ENCODE results near the gene NF1. TPM values are rescaled to one million over a fixed set of nuclear protein-coding genes. Genes with fewer than 3 reads are reported as not detected.

Gene NF1
- polyA plus RNA-seq, 1 of the 3 experiments (the other 2 are of a cell fraction), result 19.6 TPM

GRCh38 chr17:31058976-31059375 is 35.8 kb upstream of the NF1 start:
- Histone ChIP-seq H3K9me3 (no peaks in the 10 kb centered on the region), H2AFZ (ENCODE audit: low read depth) (no peak overlapping the region), H3K9me2 (no peaks in the 10 kb centered on the region), H3K9ac (no peak overlapping the region), H3K79me2 (ENCODE audit: insufficient read depth) (no peaks in the 10 kb centered on the region), H3K27me3 (ENCODE audit: insufficient read depth) (no peaks in the 10 kb centered on the region), H3K27ac (ENCODE audit: low read depth in 2 of 2, low read length in 1 of 2) (no peak overlapping the region), H4K20me1 (ENCODE audit: insufficient read depth) (no peaks in the 10 kb centered on the region), H3K4me2 (no peak overlapping the region), H3K4me1 (ENCODE audit: control insufficient read depth in 1 of 2, insufficient read depth in 2 of 2, low read depth in 1 of 2, low read length in 1 of 2) (no peaks in the 10 kb centered on the region), H3K36me3 (replicated peaks in 1 of 2; ENCODE audit: control insufficient read depth in 1 of 2, insufficient read depth in 2 of 2, low read length in 1 of 2) (no peaks in the 10 kb centered on the region), H3K4me3 (ENCODE audit: low read depth in 2 of 2, low read length in 1 of 2) (no peak overlapping the region), H3F3A (replicated peaks; ENCODE audit: insufficient read depth) (no peaks in the 10 kb centered on the region)
- WGBS (ENCODE audit: low lambda C conversion rate), result 73% methylated on average over 2 of the region's 2 CpGs
- no peak for DNase-seq
- TF ChIP-seq GABPA (IDR thresholded peaks at IDR 0.05; ENCODE audit: low read depth), result no peak
- TF ChIP-seq CHD2 (IDR thresholded peaks at IDR 0.05; ENCODE audit: low read length, partially characterized antibody), result no peak
- no peak for TF ChIP-seq TEAD4 (IDR thresholded peaks at IDR 0.05; ENCODE audit: borderline replicate concordance, insufficient read depth)
- TF ChIP-seq JUND (IDR thresholded peaks at IDR 0.05), result no peak
- CTCF ChIA-PET, result no interaction called here
- POLR2A ChIA-PET, result no interaction called here

- Histone ChIP-seq H3K27me3 (ENCODE audit: insufficient read depth) (no peaks in the 10 kb centered on the region), H3K4me1 (ENCODE audit: control insufficient read depth in 1 of 2, insufficient read depth in 2 of 2, low read depth in 1 of 2, low read length in 1 of 2) (no peaks in the 10 kb centered on the region), H3K4me2 (no peak overlapping the region), H3K27ac (ENCODE audit: low read depth in 2 of 2, low read length in 1 of 2) (no peak overlapping the region), H2AFZ (ENCODE audit: low read depth) (no peak overlapping the region), H3K9me2 (no peaks in the 10 kb centered on the region), H3K79me2 (ENCODE audit: insufficient read depth) (no peaks in the 10 kb centered on the region), H3K9me3 (no peaks in the 10 kb centered on the region), H3K9ac (no peak overlapping the region), H3K36me3 (replicated peaks in 1 of 2; ENCODE audit: control insufficient read depth in 1 of 2, insufficient read depth in 2 of 2, low read length in 1 of 2) (no peaks in the 10 kb centered on the region), H4K20me1 (ENCODE audit: insufficient read depth) (no peaks in the 10 kb centered on the region), H3K4me3 (ENCODE audit: low read depth in 2 of 2, low read length in 1 of 2) (no peak overlapping the region), H3F3A (replicated peaks; ENCODE audit: insufficient read depth) (no peaks in the 10 kb centered on the region)
- POLR2A ChIA-PET, result no interaction called here
- CTCF ChIA-PET, result interaction anchor here (0.5 to 2.9 kb wide), 2 partner anchors 13 to 136 kb away, joined by 3 to 6 read pairs; no protein-coding TSS in a partner anchor
- no peak for DNase-seq
- WGBS (ENCODE audit: low lambda C conversion rate), result 86% methylated on average over 7 of the region's 7 CpGs
- TF ChIP-seq POLR2AphosphoS5 (IDR thresholded peaks at IDR 0.05; ENCODE audit: low read depth, low read length) (no peak), PBX3 (IDR thresholded peaks at IDR 0.05) (no peak), SIN3A (IDR thresholded peaks at IDR 0.05; ENCODE audit: borderline replicate concordance, low read depth, low read length) (no peak), RFX5 (IDR thresholded peaks at IDR 0.05; ENCODE audit: low read length) (no peak), EZH2phosphoT487 (IDR thresholded peaks at IDR 0.05; ENCODE audit: borderline replicate concordance, low read depth) (no peak), RAD21 (IDR thresholded peaks at IDR 0.05; ENCODE audit: low read length) (no peak), GABPA (IDR thresholded peaks at IDR 0.05; ENCODE audit: low read depth) (no peak), NRF1 (IDR thresholded peaks at IDR 0.05; ENCODE audit: low read depth, low read length) (no peak), EP300 (IDR thresholded peaks at IDR 0.05; ENCODE audit: borderline replicate concordance in 1 of 2, low read depth in 1 of 2, low read length in 1 of 2) (no peak), SMC3 (IDR thresholded peaks at IDR 0.05; ENCODE audit: low read depth, low read length) (no peak), NFIC (IDR thresholded peaks at IDR 0.05; ENCODE audit: borderline replicate concordance) (no peak), MEF2A (IDR thresholded peaks at IDR 0.05; ENCODE audit: borderline replicate concordance, low read depth) (no peak), TCF12 (IDR thresholded peaks at IDR 0.05) (no peak), RCOR1 (IDR thresholded peaks at IDR 0.05; ENCODE audit: low read length) (no peak), ZBTB33 (IDR thresholded peaks at IDR 0.05; ENCODE audit: borderline replicate concordance, low read depth) (no peak), MAX (IDR thresholded peaks at IDR 0.05; ENCODE audit: low read depth) (no peak), USF1 (IDR thresholded peaks at IDR 0.05; ENCODE audit: borderline replicate concordance, low read depth) (no peak), GATA2 (CRISPR knock-in tag; IDR thresholded peaks at IDR 0.05) (no peak), RXRA (IDR thresholded peaks at IDR 0.05; ENCODE audit: borderline replicate concordance, low read depth) (no peak)
Measured at GRCh38 chr17:31060791-31061550, 33.8 kb upstream of the NF1 start.
